Measurements from ENCODE around the gene OR52K1.

GRCh38 chr11:4482445-4482844, at the start of gene OR52K1:
- TF ChIP-seq CTCF (IDR thresholded peaks at IDR 0.05), result no peak
- no peak for TF ChIP-seq POLR2A (IDR thresholded peaks at IDR 0.05; ENCODE audit: low read length)
- no peak for TF ChIP-seq RNF2 (IDR thresholded peaks at IDR 0.05; ENCODE audit: borderline replicate concordance, low read depth)
- no peak for TF ChIP-seq EP300 (IDR thresholded peaks at IDR 0.05)
- no peak for TF ChIP-seq RAD21 (conservative IDR thresholded peaks at IDR 0.05 in 1 of 2, IDR thresholded peaks at IDR 0.05 in 1 of 2)
- TF ChIP-seq SMC3 (IDR thresholded peaks at IDR 0.05), result no peak
- TF ChIP-seq RFX5 (IDR thresholded peaks at IDR 0.05), result no peak

Data from A549 (cell line).